ENCODE data around the gene LYZL4.

The LYZL4 gene

GRCh38 chr3:42439261-42440115 lies 29.1 kb upstream of the LYZL4 start:
- no peak overlapping the region for H3K4me3 ChIP-seq (ENCODE audit: low read depth, low read length)
- no peak for TF ChIP-seq CTCF (IDR thresholded peaks at IDR 0.05; ENCODE audit: low read depth, low read length)

- H3K4me3 ChIP-seq (ENCODE audit: low read depth, low read length), result no peak overlapping the region
- no peak for TF ChIP-seq CTCF (IDR thresholded peaks at IDR 0.05; ENCODE audit: low read depth, low read length)
Measured at GRCh38 chr3:42438758-42439157, 28.3 kb upstream of the LYZL4 start.

GRCh38 chr3:42438193-42438592 lies 27.8 kb upstream of the LYZL4 start:
- no peak for TF ChIP-seq CTCF (IDR thresholded peaks at IDR 0.05; ENCODE audit: low read depth, low read length)
- H3K4me3 ChIP-seq (ENCODE audit: low read depth, low read length), result no peak overlapping the region

- no peak for TF ChIP-seq CTCF (IDR thresholded peaks at IDR 0.05; ENCODE audit: low read depth, low read length)
- H3K4me3 ChIP-seq (ENCODE audit: low read depth, low read length), result no peak overlapping the region
Measured at GRCh38 chr3:42434777-42435380, 24.5 kb upstream of the LYZL4 start.

GRCh38 chr3:42432485-42432884 lies 22.1 kb upstream of the LYZL4 start:
- H3K4me3 ChIP-seq (ENCODE audit: low read depth, low read length), result no peak overlapping the region
- TF ChIP-seq CTCF (IDR thresholded peaks at IDR 0.05; ENCODE audit: low read depth, low read length), result no peak

GRCh38 chr3:42430781-42431532 lies 20.5 kb upstream of the LYZL4 start:
- no peak overlapping the region for H3K4me3 ChIP-seq (ENCODE audit: low read depth, low read length)
- TF ChIP-seq CTCF (IDR thresholded peaks at IDR 0.05; ENCODE audit: low read depth, low read length), result no peak
